Activated CD4-positive, alpha-beta T cell treated with anti-CD3 and anti-CD28 coated beads, Interleukin-2, amount 10 ng/mL, durations not matched to agents 7 days and 5 days (primary cell): ENCODE data around the gene LAIR2. TPM values are rescaled to one million over a fixed set of nuclear protein-coding genes. Genes with fewer than 3 reads are reported as not detected.
"Not testable (repeated sequence)": the region's sequence is repeated elsewhere in the genome, so short reads cannot be mapped to it uniquely, and the experiment has no call there.

Experiments
- CTCF ChIA-PET: fragments of 350-600 bp; sonication (Branson Sonifier 250); formaldehyde crosslinking; loops from one replicate; lab custom pipeline; 2021; ENCODE audit warnings: antibody characterized with exemption; lab: Charles Lee
- POLR2A ChIA-PET: fragments of 350-600 bp; sonication (Branson Sonifier 250); formaldehyde crosslinking; loops from one replicate; lab custom pipeline; 2021; ENCODE audit warnings: antibody characterized with exemption; lab: Charles Lee
- DNase-seq: peaks from one replicate; pipeline ENCODE4 v3.0.0-alpha.2; 2020
- H3K27ac Mint-ChIP-seq: one replicate; pipeline ENCODE4 v1.8.0; 2021; ENCODE audit warnings: mild to moderate bottlenecking, moderate library complexity, mixed read lengths
- H3K27me3 Mint-ChIP-seq: one replicate; pipeline ENCODE4 v1.8.0; 2021; ENCODE audit warnings: mixed read lengths
- H3K36me3 Mint-ChIP-seq: one replicate; pipeline ENCODE4 v1.8.0; 2021; ENCODE audit warnings: low read depth, mixed read lengths
- H3K4me1 Mint-ChIP-seq: one replicate; pipeline ENCODE4 v1.8.0; 2021; ENCODE audit warnings: mixed read lengths
- H3K4me3 Mint-ChIP-seq: one replicate; pipeline ENCODE4 v1.8.0; 2021; ENCODE audit warnings: mild to moderate bottlenecking, moderate library complexity, mixed read lengths
- H3K9me3 Mint-ChIP-seq: one replicate; pipeline ENCODE4 v1.8.0; 2021; ENCODE audit warnings: mixed read lengths
- total RNA-seq, 2 experiments: library from RNA; stranded (reverse); gene quantifications; one replicate each; pipeline ENCODE4 v1.2.3, GENCODE V29; 2021

Gene LAIR2
- total RNA-seq, 2 experiments from 2014 or later = 3.1 to 3.7 TPM

- Mint-ChIP-seq H3K27me3 (peaks cover 36% of the 10 kb centered on the region), H3K9me3 (no peaks in the 10 kb centered on the region)
- CTCF ChIA-PET = no interaction called here
Measured at GRCh38 chr19:54489341-54489740, 13.3 kb upstream of the LAIR2 start.

GRCh38 chr19:54489766-54490165 lies 12.9 kb upstream of the LAIR2 start:
- H3K27me3 Mint-ChIP-seq = peaks cover 34% of the 10 kb centered on the region
- H3K9me3 Mint-ChIP-seq = no peaks in the 10 kb centered on the region
- H3K4me3 Mint-ChIP-seq = no peak overlapping the region
- H3K4me1 Mint-ChIP-seq = no peaks in the 10 kb centered on the region
- ChIA-PET POLR2A (no interaction called here), CTCF (no interaction called here)
- no peaks in the 10 kb centered on the region for H3K36me3 Mint-ChIP-seq
- DNase-seq = no peak
- H3K27ac Mint-ChIP-seq = no peak overlapping the region

More at GRCh38 chr19:54489341-54489740, 13.3 kb upstream of the LAIR2 start:
- no peak for DNase-seq
- H3K36me3 Mint-ChIP-seq = no peaks in the 10 kb centered on the region
- no peak overlapping the region for H3K27ac Mint-ChIP-seq
- H3K4me1 Mint-ChIP-seq = no peaks in the 10 kb centered on the region
- POLR2A ChIA-PET = no interaction called here
- no peak overlapping the region for H3K4me3 Mint-ChIP-seq

DNA sequence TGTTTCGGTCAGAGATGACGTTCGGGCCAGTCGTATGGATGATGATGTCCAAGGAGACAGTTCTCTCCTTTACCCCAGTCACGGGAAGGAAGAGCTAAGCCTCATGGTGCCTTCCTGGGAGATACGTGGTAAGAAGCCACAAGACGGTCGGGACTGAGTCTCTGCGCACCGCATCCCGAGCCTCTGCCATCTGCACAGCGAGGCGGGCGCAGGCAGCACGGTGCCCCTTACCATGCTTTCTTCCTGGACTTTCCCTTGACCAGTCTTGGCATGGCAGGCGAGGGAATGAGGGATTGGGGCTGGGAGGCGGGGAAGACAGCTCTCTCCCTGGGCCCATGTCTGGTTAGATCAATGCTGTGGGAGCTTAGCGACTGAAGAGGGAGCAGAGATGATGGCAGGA lies 10.1 kb upstream of the LAIR2 start:
- H3K9me3 Mint-ChIP-seq = no peaks in the 10 kb centered on the region
- POLR2A ChIA-PET = no interaction called here
- peaks cover 5% of the 10 kb centered on the region for H3K4me1 Mint-ChIP-seq
- CTCF ChIA-PET = no interaction called here
- H3K27me3 Mint-ChIP-seq = peaks cover 43% of the 10 kb centered on the region
- H3K4me3 Mint-ChIP-seq = no peak overlapping the region
- DNase-seq = no peak
- no peak overlapping the region for H3K27ac Mint-ChIP-seq
- no peaks in the 10 kb centered on the region for H3K36me3 Mint-ChIP-seq

DNA sequence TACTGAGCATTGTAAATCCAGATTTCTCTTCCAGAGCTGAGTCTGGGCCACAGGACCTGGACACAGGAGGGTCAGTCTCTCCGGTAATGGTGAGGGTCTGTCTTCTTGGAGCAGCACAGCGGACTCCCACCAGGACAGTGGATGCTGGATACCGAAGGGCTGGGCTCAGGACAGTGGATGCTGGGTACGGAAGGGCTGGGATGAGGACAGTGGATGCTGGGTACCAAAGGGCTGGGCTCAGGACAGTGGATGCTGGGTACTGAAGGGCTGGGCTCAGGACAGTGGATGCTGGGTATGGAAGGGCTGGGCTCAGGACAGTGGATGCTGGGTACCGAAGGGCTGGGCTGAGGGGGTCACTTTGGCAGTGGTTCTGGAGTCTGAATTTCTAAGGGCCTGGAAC lies 9.6 kb upstream of the LAIR2 start:
- CTCF ChIA-PET, H3K27ac Mint-ChIP-seq, DNase-seq, H3K4me1 Mint-ChIP-seq, H3K36me3 Mint-ChIP-seq, POLR2A ChIA-PET, H3K4me3 Mint-ChIP-seq, H3K9me3 Mint-ChIP-seq: not testable (repeated sequence)
- H3K27me3 Mint-ChIP-seq = peaks cover 47% of the 10 kb centered on the region

- ChIA-PET POLR2A (no interaction called here), CTCF (no interaction called here)
- DNase-seq = no peak
- Mint-ChIP-seq H3K9me3 (no peaks in the 10 kb centered on the region), H3K27ac (no peak overlapping the region), H3K27me3 (peaks cover 53% of the 10 kb centered on the region), H3K4me3 (no peak overlapping the region), H3K4me1 (peaks cover 17% of the 10 kb centered on the region), H3K36me3 (no peaks in the 10 kb centered on the region)
Measured at GRCh38 chr19:54493967-54494585, 8.6 kb upstream of the LAIR2 start.

- peaks cover 20% of the 10 kb centered on the region for H3K4me1 Mint-ChIP-seq
Measured at GRCh38 chr19:54495284-54495683, 7.3 kb upstream of the LAIR2 start.

DNA sequence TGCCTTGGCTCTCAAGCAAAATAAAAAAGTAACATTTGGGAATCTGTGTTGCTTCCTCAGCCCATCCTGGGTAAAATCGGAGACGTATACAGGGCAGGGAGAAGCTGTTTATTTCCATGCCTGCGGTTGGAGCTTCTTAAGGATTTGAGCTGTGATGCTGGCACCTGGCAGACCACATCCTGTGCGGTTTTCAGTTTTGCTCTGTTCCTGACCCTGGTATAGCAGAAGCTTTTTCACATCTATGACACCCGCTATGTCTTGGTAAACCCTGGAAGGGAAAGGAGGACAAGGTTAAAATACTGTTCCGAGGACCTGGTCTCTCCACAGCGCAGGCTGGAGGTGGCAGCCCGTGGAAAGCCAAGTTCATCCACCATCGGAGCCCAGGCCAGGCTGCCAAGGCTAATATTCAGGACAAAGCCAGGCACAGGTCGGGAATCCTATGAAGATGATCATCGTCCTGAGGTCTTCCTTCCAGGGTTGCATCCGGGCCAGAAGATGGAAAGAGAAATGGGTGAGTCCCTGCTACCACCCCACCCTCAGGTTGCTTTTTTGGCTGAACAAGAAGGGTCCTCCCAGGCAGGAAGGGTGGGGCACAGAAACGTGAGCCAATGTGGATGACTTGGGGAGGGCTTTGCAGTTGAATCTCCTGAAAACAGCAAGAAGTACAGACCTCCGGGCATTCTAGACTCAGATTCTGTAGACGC lies 4.7 kb upstream of the LAIR2 start:
- Mint-ChIP-seq H3K4me1 (peaks cover 27% of the 10 kb centered on the region), H3K27me3 (peaks cover 48% of the 10 kb centered on the region), H3K4me3 (peak overlapping the region; percentile 30), H3K27ac (peak overlapping the region; percentile 50)
- CTCF ChIA-PET, POLR2A ChIA-PET, H3K36me3 Mint-ChIP-seq, H3K9me3 Mint-ChIP-seq: not testable (repeated sequence)
- DNase-seq = peak; percentile 47

More at GRCh38 chr19:54495284-54495683, 7.3 kb upstream of the LAIR2 start:
- H3K27ac Mint-ChIP-seq, H3K4me3 Mint-ChIP-seq, POLR2A ChIA-PET, DNase-seq, H3K9me3 Mint-ChIP-seq, H3K36me3 Mint-ChIP-seq: not testable (repeated sequence)
- peaks cover 47% of the 10 kb centered on the region for H3K27me3 Mint-ChIP-seq
- CTCF ChIA-PET = interaction anchor here (0.6 to 1.3 kb wide), 2 partner anchors 25 to 155 kb away, joined by 3 to 5 read pairs; no protein-coding TSS in a partner anchor

DNA sequence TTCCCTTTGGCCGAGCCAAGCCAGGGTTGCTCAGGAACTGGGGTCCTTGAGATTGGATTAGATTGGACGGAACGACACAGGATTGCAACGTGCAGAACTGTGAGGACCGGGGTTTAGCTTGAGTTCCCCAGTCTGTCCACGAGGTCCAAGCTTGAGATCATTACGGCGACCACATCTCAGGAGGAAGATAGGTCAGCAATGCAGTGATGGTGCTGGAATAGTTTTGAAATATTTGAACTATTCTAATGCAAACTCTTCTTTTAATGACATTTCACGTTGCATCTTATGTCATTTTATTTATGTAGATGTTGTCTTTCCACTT lies 4.2 kb upstream of the LAIR2 start:
- Mint-ChIP-seq H3K4me1 (peaks cover 27% of the 10 kb centered on the region), H3K27me3 (peaks cover 44% of the 10 kb centered on the region)
- DNase-seq, H3K36me3 Mint-ChIP-seq, H3K9me3 Mint-ChIP-seq, H3K4me3 Mint-ChIP-seq, CTCF ChIA-PET, H3K27ac Mint-ChIP-seq, POLR2A ChIA-PET: not testable (repeated sequence)

GRCh38 chr19:54505542-54505941 lies 2.9 kb downstream of the LAIR2 start:
- H3K9me3 Mint-ChIP-seq = not testable (repeated sequence)

GRCh38 chr19:54506079-54506478 lies 3.4 kb downstream of the LAIR2 start:
- peaks cover 2% of the 10 kb centered on the region for H3K9me3 Mint-ChIP-seq
- H3K36me3 Mint-ChIP-seq = no peaks in the 10 kb centered on the region
- peaks cover 34% of the 10 kb centered on the region for H3K4me1 Mint-ChIP-seq
- H3K4me3 Mint-ChIP-seq = no peak overlapping the region
- no peak for DNase-seq
- no peak overlapping the region for H3K27ac Mint-ChIP-seq
- ChIA-PET CTCF (no interaction called here), POLR2A (no interaction called here)
- peaks cover 14% of the 10 kb centered on the region for H3K27me3 Mint-ChIP-seq

More at GRCh38 chr19:54505542-54505941, 2.9 kb downstream of the LAIR2 start:
- H3K36me3 Mint-ChIP-seq, H3K27ac Mint-ChIP-seq, DNase-seq, H3K4me3 Mint-ChIP-seq, CTCF ChIA-PET, POLR2A ChIA-PET: not testable (repeated sequence)
- Mint-ChIP-seq H3K27me3 (peaks cover 16% of the 10 kb centered on the region), H3K4me1 (peaks cover 34% of the 10 kb centered on the region)

- H3K36me3 Mint-ChIP-seq, CTCF ChIA-PET, DNase-seq, POLR2A ChIA-PET, H3K4me3 Mint-ChIP-seq, H3K27ac Mint-ChIP-seq, H3K9me3 Mint-ChIP-seq: not testable (repeated sequence)
- H3K27me3 Mint-ChIP-seq = peaks cover 14% of the 10 kb centered on the region
- H3K4me1 Mint-ChIP-seq = peaks cover 34% of the 10 kb centered on the region
Measured at GRCh38 chr19:54507038-54507717, 4.5 kb downstream of the LAIR2 start.

GRCh38 chr19:54507824-54508223 lies 5.2 kb downstream of the LAIR2 start:
- H3K4me1 Mint-ChIP-seq = peaks cover 28% of the 10 kb centered on the region
- peak overlapping the region; percentile 52 for H3K27ac Mint-ChIP-seq
- DNase-seq = no peak
- ChIA-PET CTCF (no interaction called here), POLR2A (no interaction called here)
- H3K27me3 Mint-ChIP-seq = peaks cover 8% of the 10 kb centered on the region
- H3K9me3 Mint-ChIP-seq = peaks cover 2% of the 10 kb centered on the region
- H3K4me3 Mint-ChIP-seq = no peak overlapping the region
- H3K36me3 Mint-ChIP-seq = no peaks in the 10 kb centered on the region

GRCh38 chr19:54508487-54508886 lies 5.9 kb downstream of the LAIR2 start:
- H3K9me3 Mint-ChIP-seq, H3K27ac Mint-ChIP-seq, POLR2A ChIA-PET, CTCF ChIA-PET, H3K36me3 Mint-ChIP-seq, H3K27me3 Mint-ChIP-seq, H3K4me3 Mint-ChIP-seq, DNase-seq: not testable (repeated sequence)
- peaks cover 27% of the 10 kb centered on the region for H3K4me1 Mint-ChIP-seq
